Neuronal stem cell (in vitro differentiated cells): ENCODE measurements around the gene ZBTB39.
"Not testable (repeated sequence)": the region's sequence is repeated elsewhere in the genome, so short reads cannot be mapped to it uniquely, and the experiment has no call there.

Experiments used
- DNase-seq: peaks from one replicate; pipeline ENCODE4 v3.0.0-alpha.2; 2013; ENCODE audit warnings: low spot score
- H2AFZ ChIP-seq: one replicate; pipeline ENCODE4 v1.6.1; 2013; ENCODE audit warnings: mild to moderate bottlenecking, low read length, inconsistent platforms
- H2AK5ac ChIP-seq: 2 replicates; pipeline ENCODE4 v1.6.1; 2013; ENCODE audit warnings: low read depth, mild to moderate bottlenecking, inconsistent platforms, low read length, moderate library complexity, mixed read lengths
- H2BK120ac ChIP-seq: 2 replicates; pipeline ENCODE4 v1.6.1; 2013; ENCODE audit warnings: low read depth, mild to moderate bottlenecking, inconsistent platforms, low read length, moderate library complexity, mixed read lengths
- H2BK12ac ChIP-seq: one replicate; pipeline ENCODE4 v1.6.1; 2013; ENCODE audit warnings: low read length, inconsistent platforms
- H2BK15ac ChIP-seq: 2 replicates; pipeline ENCODE4 v1.6.1; 2013; ENCODE audit warnings: mild to moderate bottlenecking, low read length, inconsistent platforms, mixed read lengths
- H2BK5ac ChIP-seq: one replicate; pipeline ENCODE4 v1.6.1; 2013; ENCODE audit warnings: inconsistent platforms, mild to moderate bottlenecking, low read length, moderate library complexity
- H3K14ac ChIP-seq: one replicate; pipeline ENCODE4 v1.6.1; 2013; ENCODE audit warnings: low read length, inconsistent platforms
- H3K18ac ChIP-seq: 2 replicates; pipeline ENCODE4 v1.6.1; 2013; ENCODE audit warnings: low read length, inconsistent platforms
- H3K23ac ChIP-seq: 2 replicates; pipeline ENCODE4 v1.6.1; 2013; ENCODE audit warnings: low read depth, mild to moderate bottlenecking, mixed read lengths, low read length, inconsistent platforms; ENCODE audit not compliant: poor library complexity
- H3K27ac ChIP-seq: replicated peaks from 3 replicates; pipeline ENCODE4 v1.5.1; 2013; ENCODE audit warnings: low read length, inconsistent platforms
- H3K27me3 ChIP-seq, 3 experiments: 2 replicates each; pipeline ENCODE4 v1.6.1; 2013; ENCODE audit warnings: low read length in 3 of 3, mild to moderate bottlenecking in 2 of 3, inconsistent platforms in 1 of 3, low read depth in 1 of 3, mixed read lengths in 1 of 3, moderate library complexity in 1 of 3; ENCODE audit not compliant: control insufficient read depth in 3 of 3, insufficient read depth in 3 of 3
- H3K36me3 ChIP-seq, 2 donors: replicated peaks in 1 of 2; 2 replicates each; pipeline ENCODE4 v1.6.1; 2013; ENCODE audit warnings: low read length in 2 of 2; ENCODE audit not compliant: control insufficient read depth in 2 of 2, insufficient read depth in 2 of 2
- H3K4ac ChIP-seq: 2 replicates; pipeline ENCODE4 v1.6.1; 2013; ENCODE audit warnings: inconsistent platforms, mild to moderate bottlenecking, low read length, moderate library complexity
- H3K4me1 ChIP-seq, 2 donors: 1 replicate in 1 of 2; 2 replicates in 1 of 2; pipeline ENCODE4 v1.6.1; 2013; ENCODE audit warnings: low read length in 2 of 2, low read depth in 1 of 2; ENCODE audit not compliant: control insufficient read depth in 2 of 2, insufficient read depth in 1 of 2
- H3K4me2 ChIP-seq: one replicate; pipeline ENCODE4 v1.6.1; 2013; ENCODE audit warnings: mild to moderate bottlenecking, low read length, inconsistent platforms; ENCODE audit not compliant: insufficient read depth, poor library complexity, severe bottlenecking
- H3K4me3 ChIP-seq, 2 donors: 2 replicates each; pipeline ENCODE4 v1.5.1; 2013; ENCODE audit warnings: low read length in 2 of 2, mild to moderate bottlenecking in 2 of 2, inconsistent platforms in 1 of 2, moderate library complexity in 1 of 2
- H3K79me1 ChIP-seq: one replicate; pipeline ENCODE4 v1.6.1; 2013; ENCODE audit warnings: low read depth, mild to moderate bottlenecking, inconsistent platforms, low read length, moderate library complexity
- H3K9ac ChIP-seq: one replicate; pipeline ENCODE4 v1.6.1; 2013; ENCODE audit warnings: mild to moderate bottlenecking, low read depth, low read length, inconsistent platforms; ENCODE audit not compliant: poor library complexity
- H3K9me3 ChIP-seq, 2 donors: replicated peaks in 1 of 2; 2 replicates each; pipeline versions ENCODE3 to v1.6.1; 2013; ENCODE audit warnings: low read length in 2 of 2, mild to moderate bottlenecking in 2 of 2, inconsistent platforms in 1 of 2, low read depth in 1 of 2, mixed read lengths in 1 of 2, moderate library complexity in 1 of 2; ENCODE audit not compliant: control insufficient read depth in 2 of 2, insufficient read depth in 1 of 2
- H4K8ac ChIP-seq: one replicate; pipeline ENCODE4 v1.6.1; 2013; ENCODE audit warnings: low read depth, mild to moderate bottlenecking, inconsistent platforms, low read length, moderate library complexity
- H4K91ac ChIP-seq: one replicate; pipeline ENCODE4 v1.6.1; 2013; ENCODE audit warnings: low read length, low read depth, mild to moderate bottlenecking, inconsistent platforms; ENCODE audit not compliant: poor library complexity
- WGBS, 2 donors: extraction: QIAGEN DNeasy Blood & Tissue Kit; methylation state at CpG; one replicate each; pipeline ENCODE4 v1.1.7; 2013; ENCODE audit warnings: missing lambda C conversion rate in 2 of 2, mixed read lengths in 1 of 2; ENCODE audit not compliant: insufficient read length in 2 of 2, insufficient replicate concordance in 1 of 2; ENCODE audit errors: extremely low coverage in 2 of 2; 5-methylcytosine and 5-hydroxymethylcytosine counted together

ZBTB39 gene

DNA sequence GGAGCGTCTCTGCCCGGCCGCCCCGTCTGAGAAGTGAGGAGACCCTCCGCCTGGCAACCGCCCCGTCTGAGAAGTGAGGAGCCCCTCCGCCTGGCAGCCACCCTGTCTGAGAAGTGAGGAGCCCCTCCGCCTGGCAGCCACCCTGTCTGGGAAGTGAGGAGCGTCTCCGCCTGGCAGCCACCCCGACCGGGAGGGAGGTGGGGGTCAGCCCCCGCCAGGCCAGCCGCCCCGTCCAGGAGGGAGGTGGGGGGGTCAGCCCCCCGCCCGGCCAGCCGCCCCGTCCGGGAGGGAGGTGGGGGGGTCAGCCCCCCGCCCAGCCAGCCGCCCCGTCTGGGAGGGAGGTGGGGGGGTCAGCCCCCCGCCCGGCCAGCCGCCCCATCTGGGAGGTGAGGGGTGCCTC, 42.8 kb downstream of the ZBTB39 start:
- not testable (repeated sequence) for H2AFZ ChIP-seq, H3K9me3 ChIP-seq, DNase-seq, H3K4me2 ChIP-seq, H4K91ac ChIP-seq, H2AK5ac ChIP-seq, H3K18ac ChIP-seq, H3K79me1 ChIP-seq, H3K4me3 ChIP-seq, H2BK15ac ChIP-seq, H4K8ac ChIP-seq, H3K14ac ChIP-seq, H3K27me3 ChIP-seq, H3K23ac ChIP-seq, H3K27ac ChIP-seq, H3K4ac ChIP-seq, H3K4me1 ChIP-seq, H2BK12ac ChIP-seq, H2BK5ac ChIP-seq, H3K9ac ChIP-seq, H3K36me3 ChIP-seq, H2BK120ac ChIP-seq
- no CpG with 5 or more reads among the region's 27 CpGs for WGBS, 2 donors

DNA sequence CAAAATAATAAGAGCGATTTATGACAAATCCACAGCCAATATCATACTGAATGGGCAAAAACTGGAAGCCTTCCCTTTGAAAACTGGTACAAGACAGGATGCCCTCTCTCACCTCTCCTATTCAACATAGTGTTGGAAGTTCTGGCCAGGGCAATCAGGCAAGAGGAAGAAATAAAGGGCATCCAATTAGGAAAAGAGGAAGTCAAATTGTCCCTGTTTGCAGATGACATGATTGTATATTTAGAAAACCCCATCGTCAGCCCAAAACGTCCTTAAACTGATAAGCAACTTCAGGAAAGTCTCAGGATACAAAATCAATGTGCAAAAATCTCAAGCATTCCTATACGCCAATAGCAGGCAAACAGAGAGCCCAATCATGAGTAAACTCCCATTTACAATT, 44.1 kb downstream of the ZBTB39 start:
- not testable (repeated sequence) for H3K4me1 ChIP-seq, H3K4me3 ChIP-seq, H3K23ac ChIP-seq, H2BK5ac ChIP-seq, H2AK5ac ChIP-seq, H3K36me3 ChIP-seq, H4K8ac ChIP-seq, H3K14ac ChIP-seq, H3K18ac ChIP-seq, H3K79me1 ChIP-seq, H3K27ac ChIP-seq, DNase-seq, H3K27me3 ChIP-seq, H3K4me2 ChIP-seq, H4K91ac ChIP-seq, H3K9ac ChIP-seq, H2BK12ac ChIP-seq, H2AFZ ChIP-seq, H2BK120ac ChIP-seq, H3K4ac ChIP-seq, H2BK15ac ChIP-seq
- no CpG with 5 or more reads among the region's 4 CpGs for WGBS, 2 donors
- H3K9me3 ChIP-seq: peaks cover 5 to 12% of the 10 kb centered on the region in 2 donors

DNA sequence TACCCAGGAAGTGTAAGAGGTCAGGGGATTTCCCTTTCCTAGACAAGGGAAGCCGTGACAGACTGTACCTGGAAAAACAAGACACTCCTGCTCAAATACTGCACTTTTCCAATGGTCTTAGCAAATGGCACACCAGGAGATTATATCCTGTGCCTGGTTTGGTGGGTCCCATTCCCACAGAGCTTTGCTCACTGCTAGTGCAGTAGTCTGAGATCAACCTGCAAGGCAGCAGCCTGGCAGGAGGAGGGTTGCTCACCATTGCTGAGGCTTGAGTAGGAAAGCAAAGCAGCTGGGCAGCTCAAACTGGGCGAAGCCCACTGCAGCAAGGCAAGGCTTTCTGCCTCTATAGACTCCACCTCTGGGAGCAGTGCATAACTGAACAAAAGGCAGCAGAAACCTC, 47.9 kb downstream of the ZBTB39 start:
- no peak overlapping the region for H3K14ac ChIP-seq
- H3K79me1 ChIP-seq: no peaks in the 10 kb centered on the region
- no peak overlapping the region for H2AFZ ChIP-seq
- H2BK15ac ChIP-seq: no peak overlapping the region
- no peak overlapping the region for H4K8ac ChIP-seq
- H4K91ac ChIP-seq: no peak overlapping the region
- no peak overlapping the region for H2BK12ac ChIP-seq
- no peak overlapping the region for H2BK120ac ChIP-seq
- H3K4ac ChIP-seq: no peak overlapping the region
- H3K27ac ChIP-seq: no peak overlapping the region
- H3K9me3 ChIP-seq: peaks cover 7 to 10% of the 10 kb centered on the region in 2 donors
- no peak overlapping the region for H3K4me2 ChIP-seq
- no peak overlapping the region for H3K23ac ChIP-seq
- no peak overlapping the region for H3K9ac ChIP-seq
- H3K4me3 ChIP-seq: no peak overlapping the region
- H3K27me3 ChIP-seq: peaks cover 0 to 7% (median 0%) of the 10 kb centered on the region in 3 experiments
- H2AK5ac ChIP-seq: no peak overlapping the region
- no peak overlapping the region for H2BK5ac ChIP-seq
- no peaks in the 10 kb centered on the region for H3K36me3 ChIP-seq
- no CpG with 5 or more reads among the region's 2 CpGs for WGBS, 2 donors
- H3K4me1 ChIP-seq: no peaks in the 10 kb centered on the region
- no peak for DNase-seq
- no peak overlapping the region for H3K18ac ChIP-seq

DNA sequence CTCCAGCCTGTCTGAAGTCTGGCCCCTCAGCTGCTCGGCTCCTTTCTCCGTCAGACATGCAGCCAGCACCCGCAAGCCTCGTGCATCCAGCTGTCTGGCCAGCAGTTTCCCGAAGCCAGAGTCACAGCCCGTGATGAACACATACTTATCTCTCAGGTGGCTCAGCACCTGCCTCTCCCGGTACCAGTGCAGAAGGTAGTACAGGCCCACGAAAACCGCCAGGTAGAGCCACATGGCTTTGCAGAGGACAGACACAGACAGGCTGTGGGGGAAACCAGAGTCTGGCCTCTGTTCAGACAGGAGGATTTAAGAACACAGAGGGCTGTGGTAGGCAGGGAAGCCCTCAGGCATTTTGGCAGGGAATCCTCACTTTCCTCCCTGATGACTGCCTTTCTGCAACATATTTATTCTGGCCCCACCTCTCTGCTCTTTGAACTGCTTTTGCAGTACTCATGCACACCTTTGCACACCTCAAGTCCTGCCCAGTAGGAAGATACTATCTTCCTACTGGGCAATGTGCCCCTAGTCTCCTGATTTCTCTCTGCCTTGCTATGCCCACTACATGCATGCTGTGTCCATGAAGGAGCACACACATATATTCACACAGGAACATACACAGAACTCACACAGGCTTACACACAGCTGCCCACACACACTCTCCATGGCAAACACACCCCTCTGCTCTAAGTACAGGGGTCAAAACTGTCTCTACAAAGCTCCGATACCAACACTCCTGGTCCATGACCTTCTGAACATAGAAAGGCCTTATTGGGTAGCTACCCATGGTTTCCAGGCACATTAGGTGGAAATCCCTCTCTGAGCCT, 48.9 kb downstream of the ZBTB39 start, which contains the start of gene RDH16:
Gene RDH16 (minus strand): TSS at position 380 of the 824 bp plus-strand sequence. CDS start 146 bp downstream, at position 234.
- Histone ChIP-seq H3K27ac (no peak within 1 kb of the TSS), H3K36me3 (no peaks in the 10 kb centered on the region), H3K4me2 (no peak within 1 kb of the TSS), H2BK12ac (no peak within 1 kb of the TSS), H2BK120ac (no peak within 1 kb of the TSS), H3K4me1 (no peaks in the 10 kb centered on the region), H4K8ac (no peak within 1 kb of the TSS), H3K23ac (no peak within 1 kb of the TSS), H2AFZ (no peak within 1 kb of the TSS), H3K79me1 (no peaks in the 10 kb centered on the region), H3K9ac (no peak within 1 kb of the TSS), H3K4ac (no peak within 1 kb of the TSS), H4K91ac (no peak within 1 kb of the TSS), H3K9me3 (peaks cover 7 to 10% of the 10 kb centered on the region in 2 donors), H3K4me3 (no peak within 1 kb of the TSS), H2AK5ac (no peak within 1 kb of the TSS), H2BK5ac (no peak within 1 kb of the TSS), H2BK15ac (no peak within 1 kb of the TSS), H3K14ac (peak within 1 kb of the TSS; percentile 25), H3K27me3 (peaks cover 0 to 7% (median 0%) of the 10 kb centered on the region in 3 experiments), H3K18ac (no peak within 1 kb of the TSS)
- DNase-seq: no peak
- no CpG with 5 or more reads among the region's 10 CpGs for WGBS, 2 donors
